Vagina (tissue), 2 donors: Measurements from ENCODE around the gene HSBP1. TPM values are rescaled to one million over a fixed set of nuclear protein-coding genes. Genes with fewer than 3 reads are reported as not detected.

Experiments
- DNase-seq, 2 donors: peaks; one replicate each; pipeline ENCODE4 v3.0.0-alpha.2; 2017; ENCODE audit errors: extremely low spot score in 2 of 2
- H3K27ac ChIP-seq: fragments of 200-600 bp; sonication (generic); one replicate; pipeline ENCODE4 v1.5.1; 2019
- H3K27me3 ChIP-seq: fragments of 200-600 bp; sonication (generic); one replicate; pipeline ENCODE4 v1.5.1; 2019
- H3K36me3 ChIP-seq, 2 donors: fragments of 200-600 bp; sonication (generic); one replicate each; pipeline ENCODE4 v1.5.1; 2017 to 2019
- H3K4me1 ChIP-seq: fragments of 200-600 bp; sonication (generic); one replicate; pipeline ENCODE4 v1.5.1; 2019
- H3K4me3 ChIP-seq, 2 donors: fragments of 200-600 bp; sonication (generic); 1 replicate in 1 of 2; 2 replicates in 1 of 2; pipeline ENCODE4 v1.5.1; 2016 to 2019
- H3K9me3 ChIP-seq: fragments of 200-600 bp; sonication (generic); one replicate; pipeline ENCODE4 v1.5.1; 2019
- CTCF ChIP-seq, 3 experiments: fragments of 450-650 bp in 2 of 3; fragments of 200-600 bp in 1 of 3; sonication (generic) in 1 of 3; IDR thresholded peaks; one replicate each; pipeline ENCODE4 v1.5.1; 2017 to 2019; ENCODE audit warnings: antibody characterized with exemption in 3 of 3, mild to moderate bottlenecking in 2 of 3, moderate library complexity in 2 of 3
- POLR2A ChIP-seq, 2 donors: fragments of 450-650 bp; IDR thresholded peaks; one replicate each; pipeline ENCODE4 v1.6.1; 2017; ENCODE audit warnings: antibody characterized with exemption in 2 of 2, mild to moderate bottlenecking in 2 of 2, moderate library complexity in 2 of 2
- POLR2AphosphoS5 ChIP-seq, 2 donors: sonication (generic); formaldehyde crosslinking; IDR thresholded peaks; one replicate each; pipeline ENCODE4 v1.9.0; 2017; ENCODE audit warnings: antibody characterized with exemption in 2 of 2, mild to moderate bottlenecking in 2 of 2, low read depth in 1 of 2; ENCODE audit not compliant: insufficient read depth in 1 of 2
- intact Hi-C: fragments of 100-400 bp; cut with DNase I; formaldehyde crosslinking; loops from one replicate; pipeline ENCODE4 v1.15.1; 2023
- total RNA-seq: library from RNA; depleted of rRNA; stranded (reverse); fragments of >200 nt; gene quantifications from one replicate; pipeline ENCODE4 v1.2.3, GENCODE V29; 2016

HSBP1 gene
- total RNA-seq, 1 donor from 2014 or later, result 14.2 TPM

GRCh38 chr16:83833921-83834320, 26.1 kb downstream of the HSBP1 start:
- TF ChIP-seq CTCF (IDR thresholded peaks at IDR 0.05) (no peak), POLR2A (IDR thresholded peaks at IDR 0.05) (no peak), POLR2AphosphoS5 (IDR thresholded peaks at IDR 0.05; ENCODE audit: insufficient read depth in 1 of 2, low read depth in 1 of 2) (no peak)
- Histone ChIP-seq H3K4me3 (no peak overlapping the region), H3K27ac (no peak overlapping the region), H3K9me3 (no peaks in the 10 kb centered on the region), H3K27me3 (no peaks in the 10 kb centered on the region), H3K4me1 (no peaks in the 10 kb centered on the region), H3K36me3 (no peaks in the 10 kb centered on the region)
- intact Hi-C loops, result no loop called here
- no peak for DNase-seq

GRCh38 chr16:83835586-83836566, 28.1 kb downstream of the HSBP1 start:
- DNase-seq, result no peak
- Histone ChIP-seq H3K27me3 (no peaks in the 10 kb centered on the region), H3K4me1 (no peaks in the 10 kb centered on the region), H3K36me3 (no peaks in the 10 kb centered on the region), H3K27ac (no peak overlapping the region), H3K9me3 (no peaks in the 10 kb centered on the region), H3K4me3 (no peak overlapping the region)
- TF ChIP-seq CTCF (IDR thresholded peaks at IDR 0.05), result no peak
- no peak for TF ChIP-seq POLR2A (IDR thresholded peaks at IDR 0.05)
- no peak for TF ChIP-seq POLR2AphosphoS5 (IDR thresholded peaks at IDR 0.05; ENCODE audit: insufficient read depth in 1 of 2, low read depth in 1 of 2)
- intact Hi-C loops, result no loop called here

- H3K36me3 ChIP-seq, result no peaks in the 10 kb centered on the region
- no peaks in the 10 kb centered on the region for H3K27me3 ChIP-seq
- DNase-seq, result no peak
- no peak overlapping the region for H3K4me3 ChIP-seq
- no peaks in the 10 kb centered on the region for H3K4me1 ChIP-seq
- intact Hi-C loops, result no loop called here
- no peaks in the 10 kb centered on the region for H3K9me3 ChIP-seq
- no peak for TF ChIP-seq CTCF (IDR thresholded peaks at IDR 0.05)
- no peak for TF ChIP-seq POLR2A (IDR thresholded peaks at IDR 0.05)
- no peak for TF ChIP-seq POLR2AphosphoS5 (IDR thresholded peaks at IDR 0.05; ENCODE audit: insufficient read depth in 1 of 2, low read depth in 1 of 2)
- no peak overlapping the region for H3K27ac ChIP-seq
Measured at GRCh38 chr16:83837566-83837965, 29.8 kb downstream of the HSBP1 start.

GRCh38 chr16:83838151-83838550, 30.4 kb downstream of the HSBP1 start:
- H3K27ac ChIP-seq, result no peak overlapping the region
- no peaks in the 10 kb centered on the region for H3K9me3 ChIP-seq
- H3K4me3 ChIP-seq, result no peak overlapping the region
- DNase-seq, result no peak
- H3K36me3 ChIP-seq, result no peaks in the 10 kb centered on the region
- TF ChIP-seq POLR2AphosphoS5 (IDR thresholded peaks at IDR 0.05; ENCODE audit: insufficient read depth in 1 of 2, low read depth in 1 of 2), result no peak
- no peak for TF ChIP-seq CTCF (IDR thresholded peaks at IDR 0.05)
- no peak for TF ChIP-seq POLR2A (IDR thresholded peaks at IDR 0.05)
- H3K4me1 ChIP-seq, result no peaks in the 10 kb centered on the region
- no peaks in the 10 kb centered on the region for H3K27me3 ChIP-seq
- intact Hi-C loops, result no loop called here

GRCh38 chr16:83839561-83839960, 31.8 kb downstream of the HSBP1 start:
- H3K27ac ChIP-seq, result no peak overlapping the region
- no peaks in the 10 kb centered on the region for H3K4me1 ChIP-seq
- DNase-seq, result no peak
- H3K27me3 ChIP-seq, result no peaks in the 10 kb centered on the region
- no peaks in the 10 kb centered on the region for H3K9me3 ChIP-seq
- H3K36me3 ChIP-seq, result no peaks in the 10 kb centered on the region
- no peak for TF ChIP-seq POLR2AphosphoS5 (IDR thresholded peaks at IDR 0.05; ENCODE audit: insufficient read depth in 1 of 2, low read depth in 1 of 2)
- TF ChIP-seq CTCF (IDR thresholded peaks at IDR 0.05), result no peak
- TF ChIP-seq POLR2A (IDR thresholded peaks at IDR 0.05), result no peak
- intact Hi-C loops, result no loop called here
- H3K4me3 ChIP-seq, result no peak overlapping the region
